NCI-H446 (cell line): ENCODE results near the gene ATP11A.
"Not testable (repeated sequence)": the region's sequence is repeated elsewhere in the genome, so short reads cannot be mapped to it uniquely, and the experiment has no call there.

Experiments
- DNase-seq, 2 experiments: peaks; one replicate each; lab custom pipeline; 2025; lab: John Stamatoyannopoulos, UW

The ATP11A gene

DNA sequence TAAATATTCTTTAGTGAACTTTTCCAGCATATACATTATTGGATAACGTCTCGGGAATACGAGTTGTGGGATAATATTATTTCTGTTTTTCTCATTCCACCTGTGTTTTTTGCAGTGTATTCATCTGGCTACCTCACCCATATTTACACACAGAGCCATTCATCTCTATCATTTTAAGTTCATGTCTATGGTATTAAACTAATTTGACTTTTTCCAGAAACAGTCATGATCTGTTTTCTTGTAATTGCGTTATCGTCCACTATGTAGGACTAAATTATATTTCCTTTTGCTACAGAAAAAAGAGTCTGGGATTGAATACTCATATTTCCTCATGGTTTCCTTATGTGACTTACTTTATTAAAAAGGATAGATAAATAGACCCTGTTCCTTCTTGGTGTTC lies 2.7 kb downstream of the ATP11A start:
- DNase-seq, result no peak

DNA sequence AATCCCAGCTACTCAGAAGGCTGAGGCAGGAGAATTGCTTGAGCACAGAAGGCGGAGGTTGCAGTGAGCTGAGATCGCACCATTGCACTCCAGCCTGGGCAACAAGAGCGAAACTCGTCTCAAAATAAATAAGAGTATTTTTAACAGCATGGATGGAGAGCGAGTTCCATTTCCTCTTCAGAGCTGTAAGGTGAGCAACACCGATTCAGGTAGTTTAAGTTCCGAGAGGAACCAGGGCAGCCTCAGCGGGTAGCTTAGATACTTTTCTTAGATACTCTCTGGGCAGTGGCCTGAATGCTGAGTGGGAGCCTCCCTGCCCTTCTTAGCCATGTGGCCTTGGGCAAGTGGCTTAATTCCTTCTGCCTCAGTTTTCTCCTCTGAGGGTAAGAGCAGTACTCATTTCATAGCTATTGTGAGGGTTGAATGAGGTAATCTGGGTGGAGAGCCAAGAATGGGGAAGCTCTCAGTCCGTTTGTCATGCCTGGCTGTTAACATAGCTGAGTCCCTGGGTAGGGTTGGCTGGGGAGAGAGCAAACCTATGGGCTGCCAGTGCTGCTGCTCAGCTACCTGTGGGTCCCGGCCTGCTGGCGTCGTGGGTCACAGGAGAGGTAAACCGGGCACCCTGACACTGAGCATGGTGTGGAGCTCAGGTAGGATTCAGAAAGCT lies 4.1 kb downstream of the ATP11A start:
- no peak for DNase-seq

GRCh38 chr13:112695121-112695520 lies 5.3 kb downstream of the ATP11A start:
- no peak for DNase-seq

GRCh38 chr13:112696001-112696868 lies 6.4 kb downstream of the ATP11A start:
- no peak for DNase-seq

GRCh38 chr13:112696869-112697465 lies 7.1 kb downstream of the ATP11A start:
- DNase-seq, result no peak

- DNase-seq, result no peak
Measured at GRCh38 chr13:112697756-112698655, 8.2 kb downstream of the ATP11A start.

- DNase-seq, result no peak
Measured at GRCh38 chr13:112699322-112699918, 9.6 kb downstream of the ATP11A start.

GRCh38 chr13:112700291-112701060 lies 10.6 kb downstream of the ATP11A start:
- no peak for DNase-seq

- DNase-seq, result no peak
Measured at GRCh38 chr13:112702341-112702985, 12.6 kb downstream of the ATP11A start.

DNA sequence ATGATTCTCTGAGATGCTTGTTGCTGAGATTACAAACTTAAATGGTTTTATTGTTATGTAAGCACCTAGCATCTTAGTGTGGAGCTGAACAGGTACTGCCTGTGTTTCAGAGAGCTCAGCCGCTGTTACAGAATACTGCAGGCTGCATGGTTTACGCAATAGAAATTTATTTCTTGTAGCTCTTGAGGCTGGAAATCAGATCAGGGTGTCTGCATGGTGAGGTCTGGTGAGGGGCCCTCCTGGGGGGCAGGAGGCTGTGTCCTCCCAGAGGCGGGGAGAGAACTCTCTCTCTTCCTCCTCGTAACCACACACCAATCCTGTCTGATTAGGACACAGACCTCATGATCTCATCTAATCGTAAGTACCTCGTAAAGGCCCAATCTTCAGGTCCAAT lies 13.1 kb downstream of the ATP11A start:
- no peak for DNase-seq

DNA sequence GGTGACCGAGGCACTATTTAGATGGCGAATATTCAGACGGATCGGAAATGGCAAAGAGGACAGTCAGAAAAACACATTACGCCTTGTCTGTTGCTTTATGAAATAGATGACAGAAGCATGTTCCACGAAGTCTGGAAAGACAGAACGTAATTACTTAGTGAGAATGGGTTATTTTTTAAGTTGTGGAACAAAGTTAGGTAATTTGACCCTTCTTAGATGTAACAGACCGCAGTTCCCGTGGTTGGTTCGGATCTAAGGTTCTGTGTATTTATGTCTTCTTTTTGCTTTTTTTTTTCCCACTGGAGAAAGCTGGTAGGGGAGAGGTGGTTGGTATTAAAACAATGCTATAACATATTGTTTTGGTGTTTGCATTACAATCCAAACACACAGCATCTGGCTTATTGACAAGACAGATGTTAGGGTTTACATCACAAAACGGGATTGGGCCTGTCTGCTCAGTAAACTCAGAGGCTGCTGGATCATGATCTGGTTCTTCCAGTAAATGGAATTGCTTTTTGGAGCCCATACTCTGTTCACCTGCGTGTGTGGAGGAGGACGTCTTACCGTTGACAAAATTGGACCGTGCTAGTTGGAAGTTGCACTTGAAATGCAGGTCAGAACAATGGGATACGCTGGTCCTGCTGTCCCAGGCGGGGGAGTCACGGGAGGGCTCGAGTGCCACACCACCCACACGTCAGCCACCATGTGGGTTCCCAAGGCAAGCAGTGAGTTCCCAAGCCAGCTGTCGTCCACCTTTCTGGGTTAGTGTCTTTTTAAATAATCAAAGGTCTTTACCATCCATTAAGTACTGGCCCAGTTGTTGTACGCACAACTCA lies 13.8 kb downstream of the ATP11A start:
- DNase-seq, result no peak

DNA sequence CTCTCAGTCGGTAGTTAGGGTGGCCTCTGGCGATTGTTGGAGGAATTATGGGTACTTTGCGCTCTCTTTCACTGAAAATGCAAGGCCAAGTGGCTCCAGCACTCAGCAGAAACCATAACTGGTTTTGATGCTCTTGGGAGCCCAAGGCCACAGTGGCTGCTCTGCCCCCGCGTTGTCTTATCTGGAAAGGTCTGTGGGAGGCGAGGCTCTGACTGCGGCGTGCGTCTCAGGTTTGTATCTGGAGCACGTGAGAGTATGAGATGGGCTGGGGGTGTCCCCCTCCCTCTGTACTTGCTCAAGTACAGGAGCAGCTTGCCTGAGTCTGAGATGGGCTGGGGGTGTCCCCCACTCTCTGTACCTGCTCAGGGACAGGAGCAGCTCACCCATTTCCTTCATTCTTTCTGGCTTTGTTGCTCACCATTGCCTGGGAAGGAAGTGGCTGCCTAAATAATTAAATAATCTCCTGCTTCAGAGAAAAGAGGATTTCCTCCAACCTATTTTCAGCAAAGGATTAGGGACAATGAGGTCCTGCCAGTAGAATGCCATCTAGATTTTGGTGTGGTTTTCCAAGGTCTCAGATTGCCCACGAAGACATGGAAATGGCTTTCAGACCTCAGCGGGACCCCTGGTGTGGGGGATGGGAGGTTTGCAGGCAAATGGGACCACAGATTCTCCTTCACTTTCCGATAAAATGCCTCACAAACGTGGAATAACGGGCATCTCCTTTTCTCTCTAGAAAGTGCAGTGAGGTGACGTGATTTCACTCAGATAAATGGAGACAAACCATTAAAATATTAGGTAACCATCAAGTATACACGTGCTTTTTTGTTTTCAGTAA lies 14.7 kb downstream of the ATP11A start:
- DNase-seq, result no peak

GRCh38 chr13:112705286-112705685 lies 15.4 kb downstream of the ATP11A start:
- no peak for DNase-seq

GRCh38 chr13:112706171-112706570 lies 16.3 kb downstream of the ATP11A start:
- no peak for DNase-seq

- DNase-seq, result no peak
Measured at GRCh38 chr13:112708560-112709240, 18.9 kb downstream of the ATP11A start.

GRCh38 chr13:112709316-112709715 lies 19.5 kb downstream of the ATP11A start:
- DNase-seq, result not testable (repeated sequence)

DNA sequence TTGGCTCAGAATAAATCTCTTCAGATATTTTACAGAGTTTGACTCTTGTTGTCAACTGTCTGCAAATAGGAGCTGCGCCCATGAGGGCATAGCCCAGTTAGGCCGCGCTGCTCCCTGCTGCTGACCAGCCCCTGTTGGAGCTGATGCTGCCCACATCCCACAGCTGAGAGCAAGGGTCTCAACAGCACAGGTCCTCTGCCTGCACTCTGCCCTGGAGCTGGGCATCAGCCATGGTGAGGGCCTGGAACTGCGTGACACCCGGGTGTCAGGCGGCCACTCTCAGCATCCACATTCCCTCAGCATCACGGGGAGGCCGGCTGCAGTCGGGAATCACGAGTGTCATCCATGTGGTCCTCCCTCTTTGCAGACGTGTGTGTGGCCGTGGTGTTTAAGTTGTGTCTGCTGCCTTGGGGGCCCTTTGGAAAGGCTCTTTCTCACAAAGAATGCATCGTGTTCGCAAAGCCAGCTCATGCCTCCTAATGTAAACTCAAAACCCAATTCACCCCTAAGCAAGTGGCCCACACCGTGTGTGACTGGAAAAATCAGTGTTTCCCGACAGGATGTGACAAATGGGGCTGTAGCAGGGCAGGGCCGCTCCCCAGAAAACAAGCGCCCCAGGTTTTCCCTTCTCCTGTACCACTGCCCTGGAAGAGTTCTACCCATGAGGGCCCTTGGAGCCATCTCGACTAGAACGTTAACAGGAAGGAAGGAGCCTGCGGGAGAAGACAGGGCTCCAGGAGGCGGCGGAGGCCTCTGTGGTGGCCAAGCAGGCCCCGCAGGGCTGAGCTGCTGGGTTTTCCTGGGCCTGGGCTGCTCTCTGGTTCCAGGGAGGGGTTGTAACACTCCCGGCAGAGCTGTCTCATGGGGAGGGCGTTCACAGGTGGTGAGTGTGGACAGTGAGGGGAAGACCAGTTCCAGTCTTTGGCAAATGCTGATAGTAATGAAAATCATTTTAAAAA lies 20.3 kb downstream of the ATP11A start:
- no peak for DNase-seq
